ENCODE results near the gene DHX32. TPM values are rescaled to one million over a fixed set of nuclear protein-coding genes. Genes with fewer than 3 reads are reported as not detected.

Gene DHX32
- total RNA-seq, 1 donor from 2014 or later: 39.4 TPM

GRCh38 chr10:125797424-125797823 lies 83.7 kb downstream of the DHX32 start:
- DNase-seq (ENCODE audit: low read depth) (no peak), FAIRE-seq (no peak)
- H3K36me3 Mint-ChIP-seq (ENCODE audit: low read depth, unreplicated experiment): peaks cover 28% of the 10 kb centered on the region

GRCh38 chr10:125795637-125796190 lies 85.4 kb downstream of the DHX32 start:
- no peak overlapping the region for H3K27ac ChIP-seq (ENCODE audit: low read depth, low read length)
- H3K4me2 ChIP-seq (ENCODE audit: low read length): no peak overlapping the region
- Mint-ChIP-seq H3K4me1 (ENCODE audit: low read depth, unreplicated experiment) (peaks cover 14% of the 10 kb centered on the region), H3K4me3 (ENCODE audit: unreplicated experiment) (no peak overlapping the region), H3K9me3 (ENCODE audit: unreplicated experiment) (no peaks in the 10 kb centered on the region), H3K36me3 (ENCODE audit: low read depth, unreplicated experiment) (peaks cover 17% of the 10 kb centered on the region), H3K27ac (ENCODE audit: unreplicated experiment) (no peak overlapping the region), H3K27me3 (ENCODE audit: low read depth, unreplicated experiment) (no peaks in the 10 kb centered on the region)
- H3K27me3 ChIP-seq (ENCODE audit: insufficient read depth, low read length): no peaks in the 10 kb centered on the region
- no peak overlapping the region for H2AFZ ChIP-seq (ENCODE audit: low read depth, low read length)
- peaks cover 12% of the 10 kb centered on the region for H3K36me3 ChIP-seq (ENCODE audit: insufficient read depth, low read length)
- no peak overlapping the region for H3K9ac ChIP-seq (ENCODE audit: low read length)
- H3K79me2 ChIP-seq (ENCODE audit: insufficient read depth, low read length): no peaks in the 10 kb centered on the region
- FAIRE-seq (no peak), DNase-seq (ENCODE audit: low read depth) (no peak)
- H3K4me1 ChIP-seq (ENCODE audit: insufficient read depth, low read length): no peaks in the 10 kb centered on the region
- H4K20me1 ChIP-seq (ENCODE audit: insufficient read depth, low read length): peaks cover 9% of the 10 kb centered on the region
- TF ChIP-seq EZH2 (IDR thresholded peaks at IDR 0.05; ENCODE audit: insufficient read depth, low read length) (no peak), CTCF (IDR thresholded peaks at IDR 0.05; ENCODE audit: insufficient read depth, low read depth, low read length) (no peak)
- H3K4me3 ChIP-seq (ENCODE audit: insufficient read depth, low read depth, low read length): no peak overlapping the region
- no peaks in the 10 kb centered on the region for H3K9me3 ChIP-seq (ENCODE audit: insufficient read depth, low read depth, low read length)

More at GRCh38 chr10:125797424-125797823, 83.7 kb downstream of the DHX32 start:
- Histone ChIP-seq H3K4me2 (ENCODE audit: low read length) (no peak overlapping the region), H3K36me3 (ENCODE audit: insufficient read depth, low read length) (peaks cover 12% of the 10 kb centered on the region), H3K9me3 (ENCODE audit: insufficient read depth, low read depth, low read length) (no peaks in the 10 kb centered on the region), H3K79me2 (ENCODE audit: insufficient read depth, low read length) (no peaks in the 10 kb centered on the region), H3K27me3 (ENCODE audit: insufficient read depth, low read length) (no peaks in the 10 kb centered on the region), H3K9ac (ENCODE audit: low read length) (no peak overlapping the region), H3K4me3 (ENCODE audit: insufficient read depth, low read depth, low read length) (no peak overlapping the region), H4K20me1 (ENCODE audit: insufficient read depth, low read length) (peaks cover 9% of the 10 kb centered on the region), H2AFZ (ENCODE audit: low read depth, low read length) (no peak overlapping the region), H3K27ac (ENCODE audit: low read depth, low read length) (no peak overlapping the region), H3K4me1 (ENCODE audit: insufficient read depth, low read length) (no peaks in the 10 kb centered on the region)
- no peaks in the 10 kb centered on the region for H3K9me3 Mint-ChIP-seq (ENCODE audit: unreplicated experiment)
- H3K27me3 Mint-ChIP-seq (ENCODE audit: low read depth, unreplicated experiment): no peaks in the 10 kb centered on the region
- TF ChIP-seq EZH2 (IDR thresholded peaks at IDR 0.05; ENCODE audit: insufficient read depth, low read length): no peak
- TF ChIP-seq CTCF (IDR thresholded peaks at IDR 0.05; ENCODE audit: insufficient read depth, low read depth, low read length): no peak
- no peak overlapping the region for H3K4me3 Mint-ChIP-seq (ENCODE audit: unreplicated experiment)
- no peak overlapping the region for H3K27ac Mint-ChIP-seq (ENCODE audit: unreplicated experiment)
- peaks cover 14% of the 10 kb centered on the region for H3K4me1 Mint-ChIP-seq (ENCODE audit: low read depth, unreplicated experiment)

DNA sequence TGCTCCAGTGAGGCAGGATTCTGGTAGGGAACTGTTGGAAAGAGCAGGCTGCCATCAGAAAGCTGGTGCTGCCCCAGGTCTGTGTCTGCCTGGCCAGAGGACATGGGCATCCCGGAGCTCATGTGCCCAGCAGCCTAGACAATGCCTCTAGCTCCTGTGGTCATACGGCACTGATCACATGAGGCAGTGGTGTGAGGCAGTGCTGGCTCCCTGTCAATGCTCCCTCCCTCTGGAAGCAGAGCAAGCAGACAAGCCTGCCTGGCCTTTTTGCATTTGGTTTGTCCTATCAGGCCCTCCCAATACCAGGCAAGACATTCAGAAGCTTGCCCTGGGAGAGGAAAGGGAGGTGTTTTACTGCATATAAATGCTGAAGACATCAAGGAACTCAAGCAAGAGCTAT lies 86.0 kb downstream of the DHX32 start:
- Histone ChIP-seq H4K20me1 (ENCODE audit: insufficient read depth, low read length) (peaks cover 9% of the 10 kb centered on the region), H3K27ac (ENCODE audit: low read depth, low read length) (no peak overlapping the region), H3K79me2 (ENCODE audit: insufficient read depth, low read length) (no peaks in the 10 kb centered on the region), H3K9me3 (ENCODE audit: insufficient read depth, low read depth, low read length) (no peaks in the 10 kb centered on the region), H3K27me3 (ENCODE audit: insufficient read depth, low read length) (no peaks in the 10 kb centered on the region), H3K4me3 (ENCODE audit: insufficient read depth, low read depth, low read length) (no peak overlapping the region), H3K9ac (ENCODE audit: low read length) (no peak overlapping the region), H3K4me2 (ENCODE audit: low read length) (no peak overlapping the region), H3K36me3 (ENCODE audit: insufficient read depth, low read length) (peaks cover 12% of the 10 kb centered on the region), H3K4me1 (ENCODE audit: insufficient read depth, low read length) (no peaks in the 10 kb centered on the region), H2AFZ (ENCODE audit: low read depth, low read length) (no peak overlapping the region)
- no peak for TF ChIP-seq CTCF (IDR thresholded peaks at IDR 0.05; ENCODE audit: insufficient read depth, low read depth, low read length)
- peaks cover 16% of the 10 kb centered on the region for H3K36me3 Mint-ChIP-seq (ENCODE audit: low read depth, unreplicated experiment)
- peaks cover 13% of the 10 kb centered on the region for H3K4me1 Mint-ChIP-seq (ENCODE audit: low read depth, unreplicated experiment)
- FAIRE-seq (no peak), DNase-seq (ENCODE audit: low read depth) (no peak)
- no peaks in the 10 kb centered on the region for H3K27me3 Mint-ChIP-seq (ENCODE audit: low read depth, unreplicated experiment)
- H3K9me3 Mint-ChIP-seq (ENCODE audit: unreplicated experiment): no peaks in the 10 kb centered on the region
- no peak overlapping the region for H3K27ac Mint-ChIP-seq (ENCODE audit: unreplicated experiment)
- H3K4me3 Mint-ChIP-seq (ENCODE audit: unreplicated experiment): no peak overlapping the region
